ENCODE measurements around the gene AMER3.

The AMER3 gene

GRCh38 chr2:130762031-130762909 is 6.9 kb downstream of the AMER3 start:
- no peak for TF ChIP-seq POLR2AphosphoS5 (IDR thresholded peaks at IDR 0.05; ENCODE audit: low read depth)
- TF ChIP-seq, protein P1, sequence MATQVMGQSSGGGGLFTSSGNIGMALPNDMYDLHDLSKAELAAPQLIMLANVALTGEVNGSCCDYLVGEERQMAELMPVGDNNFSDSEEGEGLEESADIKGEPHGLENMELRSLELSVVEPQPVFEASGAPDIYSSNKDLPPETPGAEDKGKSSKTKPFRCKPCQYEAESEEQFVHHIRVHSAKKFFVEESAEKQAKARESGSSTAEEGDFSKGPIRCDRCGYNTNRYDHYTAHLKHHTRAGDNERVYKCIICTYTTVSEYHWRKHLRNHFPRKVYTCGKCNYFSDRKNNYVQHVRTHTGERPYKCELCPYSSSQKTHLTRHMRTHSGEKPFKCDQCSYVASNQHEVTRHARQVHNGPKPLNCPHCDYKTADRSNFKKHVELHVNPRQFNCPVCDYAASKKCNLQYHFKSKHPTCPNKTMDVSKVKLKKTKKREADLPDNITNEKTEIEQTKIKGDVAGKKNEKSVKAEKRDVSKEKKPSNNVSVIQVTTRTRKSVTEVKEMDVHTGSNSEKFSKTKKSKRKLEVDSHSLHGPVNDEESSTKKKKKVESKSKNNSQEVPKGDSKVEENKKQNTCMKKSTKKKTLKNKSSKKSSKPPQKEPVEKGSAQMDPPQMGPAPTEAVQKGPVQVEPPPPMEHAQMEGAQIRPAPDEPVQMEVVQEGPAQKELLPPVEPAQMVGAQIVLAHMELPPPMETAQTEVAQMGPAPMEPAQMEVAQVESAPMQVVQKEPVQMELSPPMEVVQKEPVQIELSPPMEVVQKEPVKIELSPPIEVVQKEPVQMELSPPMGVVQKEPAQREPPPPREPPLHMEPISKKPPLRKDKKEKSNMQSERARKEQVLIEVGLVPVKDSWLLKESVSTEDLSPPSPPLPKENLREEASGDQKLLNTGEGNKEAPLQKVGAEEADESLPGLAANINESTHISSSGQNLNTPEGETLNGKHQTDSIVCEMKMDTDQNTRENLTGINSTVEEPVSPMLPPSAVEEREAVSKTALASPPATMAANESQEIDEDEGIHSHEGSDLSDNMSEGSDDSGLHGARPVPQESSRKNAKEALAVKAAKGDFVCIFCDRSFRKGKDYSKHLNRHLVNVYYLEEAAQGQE (IDR thresholded peaks at IDR 0.05; ENCODE audit: insufficient replicate concordance, low read depth): no peak
- no peak for TF ChIP-seq GABPA (IDR thresholded peaks at IDR 0.05; ENCODE audit: low read depth)
- no peak for TF ChIP-seq SPI1 (IDR thresholded peaks at IDR 0.05; ENCODE audit: borderline replicate concordance, low read depth)
- TF ChIP-seq, protein P2, sequence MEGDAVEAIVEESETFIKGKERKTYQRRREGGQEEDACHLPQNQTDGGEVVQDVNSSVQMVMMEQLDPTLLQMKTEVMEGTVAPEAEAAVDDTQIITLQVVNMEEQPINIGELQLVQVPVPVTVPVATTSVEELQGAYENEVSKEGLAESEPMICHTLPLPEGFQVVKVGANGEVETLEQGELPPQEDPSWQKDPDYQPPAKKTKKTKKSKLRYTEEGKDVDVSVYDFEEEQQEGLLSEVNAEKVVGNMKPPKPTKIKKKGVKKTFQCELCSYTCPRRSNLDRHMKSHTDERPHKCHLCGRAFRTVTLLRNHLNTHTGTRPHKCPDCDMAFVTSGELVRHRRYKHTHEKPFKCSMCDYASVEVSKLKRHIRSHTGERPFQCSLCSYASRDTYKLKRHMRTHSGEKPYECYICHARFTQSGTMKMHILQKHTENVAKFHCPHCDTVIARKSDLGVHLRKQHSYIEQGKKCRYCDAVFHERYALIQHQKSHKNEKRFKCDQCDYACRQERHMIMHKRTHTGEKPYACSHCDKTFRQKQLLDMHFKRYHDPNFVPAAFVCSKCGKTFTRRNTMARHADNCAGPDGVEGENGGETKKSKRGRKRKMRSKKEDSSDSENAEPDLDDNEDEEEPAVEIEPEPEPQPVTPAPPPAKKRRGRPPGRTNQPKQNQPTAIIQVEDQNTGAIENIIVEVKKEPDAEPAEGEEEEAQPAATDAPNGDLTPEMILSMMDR (IDR thresholded peaks at IDR 0.05; ENCODE audit: insufficient read depth, low read length): no peak
- Histone ChIP-seq H3K27me3 (ENCODE audit: insufficient read depth, poor library complexity, severe bottlenecking) (peaks cover 4% of the 10 kb centered on the region), H3K27ac (replicated peaks) (no peak overlapping the region), H3K4me3 (replicated peaks; ENCODE audit: insufficient read depth, low read length) (no peak overlapping the region)
- DNase-seq (ENCODE audit: low read depth in 1 of 2, low spot score in 1 of 2): no peak

DNA sequence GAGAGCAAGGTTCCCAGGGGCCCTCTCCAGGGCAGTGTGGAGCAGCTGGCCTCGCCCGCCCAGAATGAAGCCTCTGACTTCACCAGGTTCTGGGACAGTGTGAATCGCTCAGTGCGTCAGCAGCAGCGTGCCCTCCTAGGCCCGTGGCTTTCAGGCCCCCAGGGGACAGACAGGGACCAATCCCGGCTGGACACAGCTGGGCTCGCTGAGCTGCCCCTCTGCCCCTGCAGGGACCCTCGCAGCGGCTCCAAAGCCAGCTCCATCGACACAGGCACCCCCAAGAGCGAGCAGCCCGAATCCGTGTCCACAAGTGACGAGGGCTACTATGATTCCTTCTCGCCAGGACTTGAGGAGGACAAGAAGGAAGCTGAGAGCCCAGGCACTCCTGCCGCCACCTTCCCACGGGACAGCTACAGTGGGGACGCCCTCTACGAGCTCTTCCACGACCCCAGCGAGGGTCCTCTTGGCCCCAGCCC is 7.6 kb downstream of the AMER3 start:
- H3K27me3 ChIP-seq (ENCODE audit: insufficient read depth, poor library complexity, severe bottlenecking): no peaks in the 10 kb centered on the region
- no peak overlapping the region for H3K27ac ChIP-seq (replicated peaks)
- DNase-seq (ENCODE audit: low read depth in 1 of 2, low spot score in 1 of 2): no peak
- TF ChIP-seq GABPA (IDR thresholded peaks at IDR 0.05; ENCODE audit: low read depth): no peak
- H3K4me3 ChIP-seq (replicated peaks; ENCODE audit: insufficient read depth, low read length): no peak overlapping the region

- no peak overlapping the region for H3K27ac ChIP-seq (replicated peaks)
- no peak for DNase-seq (ENCODE audit: low read depth in 1 of 2, low spot score in 1 of 2)
- TF ChIP-seq, protein P2 (IDR thresholded peaks at IDR 0.05; ENCODE audit: insufficient read depth, low read length): no peak
- TF ChIP-seq GABPA (IDR thresholded peaks at IDR 0.05; ENCODE audit: low read depth) (no peak), POLR2AphosphoS5 (IDR thresholded peaks at IDR 0.05; ENCODE audit: low read depth) (no peak), SPI1 (IDR thresholded peaks at IDR 0.05; ENCODE audit: borderline replicate concordance, low read depth) (no peak)
- TF ChIP-seq, protein P1 (IDR thresholded peaks at IDR 0.05; ENCODE audit: insufficient replicate concordance, low read depth): no peak
- no peak overlapping the region for H3K4me3 ChIP-seq (replicated peaks; ENCODE audit: insufficient read depth, low read length)
- H3K27me3 ChIP-seq (ENCODE audit: insufficient read depth, poor library complexity, severe bottlenecking): no peaks in the 10 kb centered on the region
These were observed 8.1 kb downstream of the AMER3 start for GRCh38 chr2:130763405-130763804.

DNA sequence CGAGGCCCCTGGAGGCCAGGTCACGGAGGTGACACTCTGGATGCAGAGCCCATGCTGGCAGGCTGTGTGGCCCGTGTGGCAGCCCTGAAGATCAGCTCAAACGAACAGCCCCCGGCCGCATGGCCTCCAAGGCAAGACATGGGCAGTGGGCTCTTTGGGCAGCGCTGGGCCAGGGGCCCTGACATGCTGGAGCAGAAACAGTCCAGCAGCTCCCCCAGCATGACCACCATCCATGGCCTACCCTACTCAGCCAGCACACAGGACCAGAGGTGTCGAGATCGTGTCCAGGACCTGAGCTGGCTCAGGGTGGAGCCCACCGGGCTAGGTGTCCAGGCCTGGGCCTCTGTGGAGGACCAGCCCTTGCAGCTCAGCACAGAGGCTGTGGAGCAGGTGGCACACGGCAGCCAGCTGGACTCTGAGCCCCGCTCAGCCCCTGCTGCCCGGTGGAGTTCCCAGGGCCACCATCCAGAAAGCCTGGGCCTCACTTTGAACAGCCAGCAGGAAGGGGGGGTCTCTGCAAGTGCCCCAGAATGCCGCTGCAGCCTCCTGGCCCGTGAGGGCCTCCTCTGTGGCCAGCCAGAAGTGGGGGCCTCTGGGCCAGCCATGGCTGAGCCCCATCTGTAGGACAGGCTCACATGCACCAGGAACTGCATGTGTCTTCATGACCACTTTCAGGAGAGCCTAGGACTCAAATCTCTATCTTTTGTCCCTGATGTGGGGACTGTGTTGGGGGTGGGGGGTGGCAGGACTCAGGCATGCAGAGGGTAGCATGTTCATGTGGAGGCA is 8.9 kb downstream of the AMER3 start:
- DNase-seq (ENCODE audit: low read depth in 1 of 2, low spot score in 1 of 2): no peak
- H3K27me3 ChIP-seq (ENCODE audit: insufficient read depth, poor library complexity, severe bottlenecking): no peaks in the 10 kb centered on the region

More for the DNA sequence above, 8.9 kb downstream of the AMER3 start:
- Histone ChIP-seq H3K4me3 (replicated peaks; ENCODE audit: insufficient read depth, low read length) (no peak overlapping the region), H3K27ac (replicated peaks) (no peak overlapping the region)
- TF ChIP-seq, protein P1 (IDR thresholded peaks at IDR 0.05; ENCODE audit: insufficient replicate concordance, low read depth): no peak
- TF ChIP-seq SPI1 (IDR thresholded peaks at IDR 0.05; ENCODE audit: borderline replicate concordance, low read depth) (no peak), GABPA (IDR thresholded peaks at IDR 0.05; ENCODE audit: low read depth) (no peak)

All from HL-60 (cell line).